GM18508 (cell line): ENCODE results near the gene HDAC4.

Experiments used
- ATAC-seq: cut with Tn5 transposase; IDR thresholded peaks from one replicate; pipeline ENCODE4 v1.9.1; 2021; ENCODE audit warnings: moderate number of reproducible peaks; ENCODE audit not compliant: insufficient read depth, unreplicated experiment

HDAC4 gene

DNA sequence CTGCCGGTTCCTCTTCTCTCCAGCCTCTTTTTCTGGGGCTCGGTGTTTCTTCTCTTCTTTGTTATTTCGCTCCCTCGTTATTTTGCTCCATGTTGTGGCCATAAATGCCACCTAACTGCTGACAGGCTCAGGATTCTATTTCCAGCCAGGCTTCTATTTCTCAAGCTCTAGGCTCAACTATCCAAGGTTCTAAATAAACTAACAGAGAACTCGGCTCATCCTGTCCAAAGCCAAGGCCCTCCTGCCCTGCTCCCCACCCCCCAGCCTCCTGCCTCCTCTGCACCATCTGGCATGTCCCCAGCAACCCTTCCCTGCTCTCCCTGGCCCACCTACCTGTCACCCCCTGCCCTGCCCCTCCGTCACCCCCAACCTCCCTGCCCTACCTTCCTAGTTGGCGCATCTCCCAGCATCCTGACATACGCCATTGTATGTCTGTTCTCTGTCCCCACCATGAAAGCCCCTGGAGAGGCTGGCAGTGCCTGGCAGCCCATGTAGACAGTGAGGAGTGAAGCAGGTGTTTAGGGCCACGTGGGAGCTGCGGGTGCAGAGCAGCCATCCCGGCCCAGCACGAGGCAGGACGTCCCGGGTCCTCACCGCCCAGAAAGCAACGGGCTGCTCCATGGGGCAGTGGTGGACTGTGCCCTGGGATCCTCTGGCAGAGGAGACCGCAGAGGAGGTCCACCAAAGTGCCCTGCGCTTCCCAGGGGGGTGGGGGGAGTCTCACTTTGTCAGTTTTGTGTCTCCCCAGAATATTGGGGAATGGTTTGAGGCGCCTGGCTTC, 366.1 kb downstream of the HDAC4 start:
- ATAC-seq, result no peak

DNA sequence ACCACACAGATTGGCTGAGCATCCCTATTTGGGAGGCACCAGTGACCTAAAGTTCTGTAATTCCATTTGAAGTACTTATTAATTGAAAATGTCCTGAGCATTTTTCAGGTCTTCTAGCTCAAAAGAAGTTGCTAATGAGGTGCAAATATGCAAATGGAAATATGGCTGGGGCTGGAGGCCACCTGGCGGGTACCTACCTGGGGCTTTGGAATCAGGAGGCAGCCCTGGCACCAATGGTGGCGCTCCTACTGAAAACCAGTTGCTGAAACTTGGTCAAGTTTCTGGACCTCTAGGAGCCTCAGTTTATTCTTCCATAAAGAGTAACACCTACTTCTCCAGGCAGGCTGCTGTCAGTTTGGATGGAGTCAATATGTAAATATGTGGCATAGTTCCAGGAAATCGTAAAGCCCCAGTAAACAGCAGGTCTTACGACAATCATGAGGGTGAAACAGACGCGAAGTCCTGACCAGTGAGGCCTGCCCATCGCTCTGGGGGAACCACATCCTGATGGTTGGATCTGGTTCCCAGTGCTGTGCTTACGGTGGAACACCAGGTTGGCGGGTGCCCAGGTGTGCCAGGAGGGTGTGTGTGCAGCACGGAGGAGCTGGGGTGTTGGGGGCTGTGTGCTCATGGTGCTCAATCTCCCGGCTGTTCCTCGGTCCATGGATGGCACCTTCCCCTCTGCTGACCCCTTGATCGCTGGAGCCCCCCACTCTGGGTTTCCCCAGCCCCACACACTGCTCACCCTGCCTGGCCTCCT, 366.8 kb downstream of the HDAC4 start:
- ATAC-seq, result no peak

DNA sequence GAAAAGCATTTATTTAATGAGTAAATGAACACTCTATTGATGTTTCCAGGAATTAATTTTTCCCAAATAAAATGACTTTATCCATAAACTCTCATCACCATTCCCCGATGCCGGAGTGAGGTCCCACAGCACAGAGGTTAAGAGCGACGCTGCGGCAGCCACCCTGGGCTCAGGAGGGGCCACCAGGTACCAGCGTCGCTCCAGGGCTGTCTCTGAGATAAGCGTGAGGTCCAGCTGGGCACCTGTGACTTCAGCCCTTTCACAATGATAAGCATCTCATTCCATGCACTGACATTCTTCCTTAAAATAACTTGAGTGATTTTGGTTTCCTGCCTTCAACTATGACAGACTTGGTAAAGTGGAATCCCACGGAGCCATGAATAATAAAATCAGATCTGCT, 370.9 kb downstream of the HDAC4 start:
- ATAC-seq, result no peak

GRCh38 chr2:239028253-239028619, 372.6 kb downstream of the HDAC4 start:
- no peak for ATAC-seq

- no peak for ATAC-seq
Measured at GRCh38 chr2:239027391-239028252, 373.2 kb downstream of the HDAC4 start.

DNA sequence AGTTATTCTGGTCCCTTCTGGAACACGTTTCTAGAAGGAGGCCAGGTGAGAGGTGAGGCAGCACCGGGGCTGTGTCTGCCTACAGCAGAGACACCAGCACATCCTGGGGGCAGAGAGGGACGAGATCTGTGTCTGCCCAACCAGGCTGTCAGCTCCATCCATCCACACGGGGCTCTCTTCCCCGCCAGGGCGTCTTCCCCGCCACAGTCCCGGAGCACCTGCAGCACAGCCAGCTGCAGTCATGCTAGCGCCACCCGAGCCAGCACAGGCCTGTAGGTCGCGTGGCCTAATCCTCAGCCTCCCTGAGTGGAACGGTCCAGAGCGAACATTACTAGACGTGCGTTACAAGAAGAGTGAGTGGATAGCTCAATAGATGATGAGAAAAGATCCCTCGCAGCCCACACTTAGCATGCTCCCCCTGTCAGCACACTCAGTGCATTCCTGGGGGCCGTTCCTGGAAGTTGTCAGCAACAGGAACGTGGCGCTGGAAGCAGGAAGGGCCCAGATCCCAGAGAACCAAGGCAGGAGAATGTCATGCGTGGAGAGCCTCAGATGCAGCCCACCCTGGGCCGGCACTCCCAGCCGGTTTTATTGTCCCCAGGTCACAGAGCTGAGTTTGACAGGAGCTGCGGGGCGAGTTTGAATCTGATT, 374.0 kb downstream of the HDAC4 start:
- ATAC-seq, result no peak

- no peak for ATAC-seq
Measured at GRCh38 chr2:239025951-239026461, 374.8 kb downstream of the HDAC4 start.

DNA sequence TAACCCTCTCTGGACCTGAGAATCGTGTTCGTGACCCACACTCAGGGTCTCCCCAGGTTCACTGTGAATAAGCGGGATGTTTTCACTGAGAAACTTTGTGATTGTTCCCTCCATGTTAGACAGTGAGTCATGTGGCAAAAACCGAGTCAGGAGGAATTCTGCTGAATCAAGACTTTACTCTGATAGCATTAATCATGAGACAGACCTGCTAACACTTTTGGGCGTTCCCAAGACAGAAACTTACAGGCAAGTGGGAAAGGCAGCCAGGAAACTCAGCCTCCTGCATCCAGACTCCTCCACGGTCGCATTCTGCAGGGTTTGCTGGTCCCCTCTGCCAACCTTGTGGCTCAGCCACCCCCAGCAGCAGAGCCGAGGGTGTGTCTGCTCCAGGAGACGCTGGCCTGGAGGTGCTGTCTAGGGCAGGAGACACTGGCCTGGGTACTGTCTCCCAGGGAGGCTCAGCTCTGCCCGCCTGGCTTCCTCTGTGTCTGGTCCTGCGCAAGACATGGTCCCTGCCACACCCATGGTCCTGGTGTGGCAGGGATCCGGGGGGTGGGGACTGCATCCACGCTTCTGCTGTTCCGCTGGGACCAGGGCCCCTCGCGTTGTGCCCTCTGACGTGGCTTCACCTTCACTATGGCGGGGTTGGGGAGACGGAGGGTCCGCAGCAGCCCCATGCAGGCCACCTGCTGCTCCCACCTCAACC, 375.6 kb downstream of the HDAC4 start:
- no peak for ATAC-seq

- no peak for ATAC-seq
Measured at GRCh38 chr2:239024226-239024625, 376.6 kb downstream of the HDAC4 start.

DNA sequence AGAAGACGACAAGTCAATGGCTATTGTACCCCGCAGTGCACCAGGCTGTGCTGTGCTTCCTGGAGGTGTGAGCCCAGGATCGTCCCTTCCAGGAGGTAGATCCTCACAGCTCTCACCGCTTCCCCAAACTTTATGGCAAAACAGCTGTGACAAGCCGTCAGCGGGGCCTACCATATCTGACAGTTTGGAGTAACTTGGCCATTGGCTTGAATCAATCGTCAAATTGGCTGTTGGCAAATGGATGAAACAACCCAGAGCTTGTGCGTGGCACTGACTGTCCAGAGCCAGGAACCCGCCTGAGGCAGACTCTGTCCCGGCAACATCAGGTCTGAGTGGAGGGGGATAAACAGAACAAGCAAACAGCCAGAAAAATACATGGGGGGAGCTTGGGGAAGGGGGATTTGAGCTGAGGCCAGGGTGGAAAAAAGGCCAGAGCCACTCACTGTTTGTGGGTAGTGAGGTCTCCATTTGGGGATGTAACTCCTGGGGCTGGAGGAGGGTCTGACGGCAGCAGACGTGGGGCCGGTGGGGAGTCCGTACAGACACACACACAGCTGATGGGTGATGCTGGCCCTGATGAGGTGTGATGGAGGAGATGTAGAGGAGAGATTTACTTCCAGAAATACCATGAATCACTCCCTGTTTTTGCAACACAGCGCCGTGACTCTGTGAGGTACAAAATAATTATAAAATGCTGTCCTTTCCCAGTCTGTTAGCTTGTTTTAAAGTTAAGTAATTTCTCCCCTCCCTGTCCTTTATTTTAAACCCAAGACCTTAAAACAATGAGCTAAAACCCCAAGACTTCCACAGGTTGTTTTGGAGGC, 378.2 kb downstream of the HDAC4 start:
- ATAC-seq, result no peak

DNA sequence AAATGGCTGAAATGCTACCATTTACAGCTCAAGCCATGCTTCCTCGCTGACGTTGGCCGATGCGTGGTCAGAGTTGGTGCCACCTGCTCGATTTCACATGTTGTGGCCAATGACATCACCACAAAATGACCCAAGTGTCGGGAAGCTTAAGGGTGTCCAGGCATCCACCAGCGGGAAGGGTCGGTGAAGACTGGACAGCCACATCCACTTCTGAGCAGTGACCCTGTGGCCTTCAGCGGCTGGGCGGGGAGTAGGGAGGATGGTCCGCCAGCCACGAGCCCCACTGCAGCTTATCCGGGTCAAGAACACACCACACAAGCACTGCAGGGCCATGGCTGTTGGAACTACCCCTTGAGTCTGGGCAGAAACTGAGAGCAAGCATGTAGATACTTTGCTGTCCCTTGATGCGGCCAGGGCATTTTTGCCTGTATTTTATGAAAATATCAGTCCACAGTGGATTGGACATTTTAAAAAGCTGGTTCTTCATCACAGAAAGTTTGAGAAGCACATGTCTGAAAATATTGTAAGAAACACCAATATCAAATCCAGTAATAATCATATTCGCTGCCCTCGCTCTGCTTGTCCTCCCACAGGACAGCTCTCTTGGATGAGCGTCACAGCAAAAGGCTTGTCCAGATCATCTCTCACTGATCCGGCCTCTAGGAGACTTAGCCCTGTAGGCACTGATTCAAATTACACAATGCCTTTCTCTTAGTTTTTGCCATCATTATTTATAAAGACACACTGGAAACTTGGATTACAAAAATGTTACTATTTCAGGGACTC, 379.0 kb downstream of the HDAC4 start:
- no peak for ATAC-seq

- ATAC-seq, result no peak
Measured at GRCh38 chr2:239021224-239021623, 379.6 kb downstream of the HDAC4 start.

- ATAC-seq, result no peak
Measured at GRCh38 chr2:239020541-239021041, 380.2 kb downstream of the HDAC4 start.

DNA sequence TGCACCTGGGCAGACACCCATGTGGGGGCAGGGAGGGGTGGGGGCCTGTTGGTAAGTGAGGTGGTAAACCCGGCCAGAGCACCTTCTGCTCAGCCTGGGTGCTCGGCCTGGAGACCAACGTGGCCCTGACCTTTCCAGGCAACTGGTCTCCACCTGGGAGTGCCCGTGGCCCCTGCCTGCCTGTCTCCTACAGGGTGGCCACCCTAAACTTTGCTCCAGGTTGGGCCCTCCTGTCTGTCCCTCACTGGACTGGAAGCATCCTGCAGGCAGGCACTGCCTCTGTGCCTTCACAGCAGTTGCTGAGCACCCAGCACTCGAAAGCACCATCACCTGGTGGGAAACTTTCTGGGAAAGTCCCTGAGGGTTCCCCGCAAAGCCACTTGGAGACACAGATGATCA, 381.6 kb downstream of the HDAC4 start:
- ATAC-seq, result no peak

GRCh38 chr2:239018271-239019182, 382.3 kb downstream of the HDAC4 start:
- ATAC-seq, result no peak

DNA sequence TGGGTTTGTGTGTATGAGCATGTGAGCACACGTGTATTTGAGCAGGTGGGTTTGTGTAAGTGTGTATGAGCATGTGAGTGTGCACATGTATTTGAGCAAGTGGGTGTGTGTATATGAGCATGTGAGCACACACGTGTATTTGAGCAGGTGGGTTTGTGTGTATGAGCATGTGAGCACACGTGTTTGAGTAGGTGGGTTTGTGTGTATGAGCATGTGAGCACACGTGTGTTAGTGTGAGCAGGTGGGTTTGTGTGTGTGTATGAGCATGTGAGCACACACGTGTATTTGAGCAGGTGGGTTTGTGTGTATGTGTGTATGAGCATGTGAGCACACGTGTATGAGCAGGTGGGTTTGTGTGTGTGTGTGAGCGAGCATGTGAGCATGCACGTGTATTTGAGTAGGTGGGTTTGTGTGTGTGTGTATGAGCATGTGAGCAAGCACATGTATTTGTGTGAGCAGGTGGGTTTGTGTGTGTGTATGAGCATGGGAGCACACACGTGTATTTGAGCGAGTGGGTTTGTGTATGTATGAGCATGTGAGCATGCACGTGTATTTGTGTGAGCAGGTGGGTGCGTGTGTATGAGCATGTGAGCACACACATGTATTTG, 383.2 kb downstream of the HDAC4 start:
- no peak for ATAC-seq
